Measurements from ENCODE around the gene OR9K2.

GRCh38 chr12:55126106-55126505 lies at the start of gene OR9K2:
- TF ChIP-seq, protein P1, sequence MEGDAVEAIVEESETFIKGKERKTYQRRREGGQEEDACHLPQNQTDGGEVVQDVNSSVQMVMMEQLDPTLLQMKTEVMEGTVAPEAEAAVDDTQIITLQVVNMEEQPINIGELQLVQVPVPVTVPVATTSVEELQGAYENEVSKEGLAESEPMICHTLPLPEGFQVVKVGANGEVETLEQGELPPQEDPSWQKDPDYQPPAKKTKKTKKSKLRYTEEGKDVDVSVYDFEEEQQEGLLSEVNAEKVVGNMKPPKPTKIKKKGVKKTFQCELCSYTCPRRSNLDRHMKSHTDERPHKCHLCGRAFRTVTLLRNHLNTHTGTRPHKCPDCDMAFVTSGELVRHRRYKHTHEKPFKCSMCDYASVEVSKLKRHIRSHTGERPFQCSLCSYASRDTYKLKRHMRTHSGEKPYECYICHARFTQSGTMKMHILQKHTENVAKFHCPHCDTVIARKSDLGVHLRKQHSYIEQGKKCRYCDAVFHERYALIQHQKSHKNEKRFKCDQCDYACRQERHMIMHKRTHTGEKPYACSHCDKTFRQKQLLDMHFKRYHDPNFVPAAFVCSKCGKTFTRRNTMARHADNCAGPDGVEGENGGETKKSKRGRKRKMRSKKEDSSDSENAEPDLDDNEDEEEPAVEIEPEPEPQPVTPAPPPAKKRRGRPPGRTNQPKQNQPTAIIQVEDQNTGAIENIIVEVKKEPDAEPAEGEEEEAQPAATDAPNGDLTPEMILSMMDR (IDR thresholded peaks at IDR 0.05; ENCODE audit: low read length) = no peak
- no peak for TF ChIP-seq EZH2 (optimal IDR thresholded peaks at IDR 0.05; ENCODE audit: low read depth, low read length)
- no peak for TF ChIP-seq EZH2phosphoT487 (IDR thresholded peaks at IDR 0.05; ENCODE audit: low read length)

Measured in MM.1S (cell line).